Gastroesophageal sphincter (tissue), 3 donors: ENCODE data around the gene POLR1E.

Experiments
- EP300 ChIP-seq: sonication (generic); formaldehyde crosslinking; IDR thresholded peaks from one replicate; pipeline ENCODE4 v1.6.1; 2017; ENCODE audit warnings: antibody characterized with exemption, mild to moderate bottlenecking
- POLR2A ChIP-seq, 2 donors: fragments of 450-650 bp; IDR thresholded peaks; one replicate each; pipeline ENCODE4 v1.6.1; 2017; ENCODE audit warnings: antibody characterized with exemption in 2 of 2, mild to moderate bottlenecking in 2 of 2, moderate library complexity in 1 of 2
- POLR2AphosphoS5 ChIP-seq: sonication (generic); formaldehyde crosslinking; IDR thresholded peaks from one replicate; pipeline ENCODE4 v1.6.1; 2017; ENCODE audit warnings: antibody characterized with exemption
- TF ChIP-seq, protein P1 (sequence below), 4 experiments: fragments of 200-600 bp in 2 of 4; fragments of 450-650 bp in 2 of 4; sonication (generic) in 1 of 4; IDR thresholded peaks; one replicate each; pipeline ENCODE4 v1.5.1; 2017 to 2019; ENCODE audit warnings: antibody characterized with exemption in 4 of 4, mild to moderate bottlenecking in 2 of 4, moderate library complexity in 2 of 4

DNA sequence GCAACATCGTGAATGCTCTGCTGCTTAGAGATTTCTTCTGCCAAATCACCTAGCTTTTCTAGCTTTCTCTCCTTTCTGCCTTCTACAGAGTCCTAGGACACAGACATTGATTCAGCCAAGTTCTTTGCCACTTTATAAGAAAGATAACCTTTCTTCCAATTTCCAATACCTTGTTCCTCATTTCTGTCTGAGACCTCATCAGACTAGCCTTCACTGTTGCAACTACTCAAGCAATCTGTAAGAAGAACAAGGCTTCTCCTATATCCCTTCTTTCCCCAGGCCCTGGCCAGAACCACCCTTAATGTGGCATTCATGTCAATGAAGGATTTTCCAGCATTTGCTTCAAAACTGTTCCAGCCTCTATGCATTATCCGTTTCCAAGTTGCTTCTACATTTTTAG, 66.1 kb downstream of the POLR1E start:
- TF ChIP-seq EP300 (no peak), POLR2A (IDR thresholded peaks at IDR 0.05) (no peak), POLR2AphosphoS5 (no peak)
- TF ChIP-seq, protein P1, sequence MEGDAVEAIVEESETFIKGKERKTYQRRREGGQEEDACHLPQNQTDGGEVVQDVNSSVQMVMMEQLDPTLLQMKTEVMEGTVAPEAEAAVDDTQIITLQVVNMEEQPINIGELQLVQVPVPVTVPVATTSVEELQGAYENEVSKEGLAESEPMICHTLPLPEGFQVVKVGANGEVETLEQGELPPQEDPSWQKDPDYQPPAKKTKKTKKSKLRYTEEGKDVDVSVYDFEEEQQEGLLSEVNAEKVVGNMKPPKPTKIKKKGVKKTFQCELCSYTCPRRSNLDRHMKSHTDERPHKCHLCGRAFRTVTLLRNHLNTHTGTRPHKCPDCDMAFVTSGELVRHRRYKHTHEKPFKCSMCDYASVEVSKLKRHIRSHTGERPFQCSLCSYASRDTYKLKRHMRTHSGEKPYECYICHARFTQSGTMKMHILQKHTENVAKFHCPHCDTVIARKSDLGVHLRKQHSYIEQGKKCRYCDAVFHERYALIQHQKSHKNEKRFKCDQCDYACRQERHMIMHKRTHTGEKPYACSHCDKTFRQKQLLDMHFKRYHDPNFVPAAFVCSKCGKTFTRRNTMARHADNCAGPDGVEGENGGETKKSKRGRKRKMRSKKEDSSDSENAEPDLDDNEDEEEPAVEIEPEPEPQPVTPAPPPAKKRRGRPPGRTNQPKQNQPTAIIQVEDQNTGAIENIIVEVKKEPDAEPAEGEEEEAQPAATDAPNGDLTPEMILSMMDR (IDR thresholded peaks at IDR 0.05), result no peak
